ENCODE results near the gene ITSN1.

Gene ITSN1

GRCh38 chr21:33942426-33942825 lies 300.1 kb downstream of the ITSN1 start:
- Histone ChIP-seq H3K36me3 (ENCODE audit: control insufficient read depth in 1 of 2, insufficient read depth in 2 of 2, low read length in 2 of 2) (no peaks in the 10 kb centered on the region), H4K8ac (ENCODE audit: low read depth, low read length) (no peak overlapping the region), H3K27me3 (ENCODE audit: insufficient read depth, low read length) (no peaks in the 10 kb centered on the region), H2AFZ (ENCODE audit: insufficient read depth, low read length, poor library complexity) (no peak overlapping the region), H2BK5ac (ENCODE audit: low read depth, low read length, poor library complexity) (no peak overlapping the region), H3K4ac (ENCODE audit: low read depth, low read length) (no peak overlapping the region), H3K23ac (ENCODE audit: low read length) (no peak overlapping the region), H3K9ac (ENCODE audit: low read length) (no peak overlapping the region), H3K79me1 (ENCODE audit: low read length) (peaks cover 7% of the 10 kb centered on the region), H4K91ac (ENCODE audit: low read depth, low read length) (no peak overlapping the region), H3K14ac (ENCODE audit: low read length) (no peak overlapping the region), H2BK120ac (ENCODE audit: insufficient read depth, low read length, poor library complexity) (no peak overlapping the region), H3K4me3 (ENCODE audit: low read depth, low read length) (no peak overlapping the region), H4K12ac (ENCODE audit: low read depth, low read length) (no peak overlapping the region), H3K27ac (ENCODE audit: low read depth, low read length) (no peak overlapping the region), H3K79me2 (ENCODE audit: control insufficient read depth, insufficient read depth, low read length, poor library complexity) (no peaks in the 10 kb centered on the region), H2AK5ac (ENCODE audit: low read length) (no peak overlapping the region), H2BK12ac (ENCODE audit: low read length) (no peak overlapping the region), H3K18ac (ENCODE audit: low read length) (no peak overlapping the region), H3K4me1 (ENCODE audit: control insufficient read depth in 1 of 2, insufficient read depth in 2 of 2, low read length in 2 of 2) (peaks cover 4 to 12% of the 10 kb centered on the region in 2 experiments), H3K9me3 (ENCODE audit: insufficient read depth, low read depth, low read length) (no peaks in the 10 kb centered on the region), H3K4me2 (ENCODE audit: low read length) (no peak overlapping the region)
- no peak for DNase-seq

DNA sequence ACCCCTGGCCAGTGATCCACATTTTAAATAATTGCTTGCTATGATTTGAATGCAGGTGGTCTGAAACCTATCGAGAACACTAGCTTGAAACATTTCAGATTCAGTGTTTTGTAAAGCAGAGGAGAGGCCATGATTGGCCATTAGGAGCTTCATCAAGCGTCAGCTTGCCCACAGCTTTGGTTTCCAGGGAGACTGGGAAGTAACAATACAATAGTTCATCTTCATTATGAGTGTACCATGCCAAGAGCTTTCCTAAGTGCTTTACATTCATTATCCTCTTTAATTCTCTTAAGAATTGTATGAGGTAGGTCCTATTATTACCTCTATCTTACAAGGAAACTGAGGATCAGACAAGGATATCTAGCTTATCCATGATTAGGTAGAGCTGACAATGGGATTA lies 301.0 kb downstream of the ITSN1 start:
- Histone ChIP-seq H3K4me2 (ENCODE audit: low read length) (no peak overlapping the region), H2AK5ac (ENCODE audit: low read length) (no peak overlapping the region), H3K23ac (ENCODE audit: low read length) (no peak overlapping the region), H4K8ac (ENCODE audit: low read depth, low read length) (no peak overlapping the region), H3K27me3 (ENCODE audit: insufficient read depth, low read length) (no peaks in the 10 kb centered on the region), H3K14ac (ENCODE audit: low read length) (no peak overlapping the region), H3K27ac (ENCODE audit: low read depth, low read length) (no peak overlapping the region), H4K91ac (ENCODE audit: low read depth, low read length) (no peak overlapping the region), H2BK120ac (ENCODE audit: insufficient read depth, low read length, poor library complexity) (no peak overlapping the region), H3K4me1 (ENCODE audit: control insufficient read depth in 1 of 2, insufficient read depth in 2 of 2, low read length in 2 of 2) (peaks cover 7 to 16% of the 10 kb centered on the region in 2 experiments), H3K79me1 (ENCODE audit: low read length) (peaks cover 13% of the 10 kb centered on the region), H2BK12ac (ENCODE audit: low read length) (no peak overlapping the region), H3K4me3 (ENCODE audit: low read depth, low read length) (no peak overlapping the region), H2BK5ac (ENCODE audit: low read depth, low read length, poor library complexity) (no peak overlapping the region), H4K12ac (ENCODE audit: low read depth, low read length) (no peak overlapping the region), H3K4ac (ENCODE audit: low read depth, low read length) (no peak overlapping the region), H3K18ac (ENCODE audit: low read length) (no peak overlapping the region), H3K79me2 (ENCODE audit: control insufficient read depth, insufficient read depth, low read length, poor library complexity) (no peaks in the 10 kb centered on the region), H3K36me3 (ENCODE audit: control insufficient read depth in 1 of 2, insufficient read depth in 2 of 2, low read length in 2 of 2) (no peaks in the 10 kb centered on the region), H3K9me3 (ENCODE audit: insufficient read depth, low read depth, low read length) (no peaks in the 10 kb centered on the region), H2AFZ (ENCODE audit: insufficient read depth, low read length, poor library complexity) (no peak overlapping the region), H3K9ac (ENCODE audit: low read length) (no peak overlapping the region)
- WGBS (ENCODE audit: extremely low coverage, insufficient coverage, insufficient read length) = no CpG with 5 or more reads among the region's 2 CpGs
- DNase-seq = peak in 1 of 2 donors; percentile 2

- H3K79me2 ChIP-seq (ENCODE audit: control insufficient read depth, insufficient read depth, low read length, poor library complexity) = no peaks in the 10 kb centered on the region
- H3K4me3 ChIP-seq (ENCODE audit: low read depth, low read length) = no peak overlapping the region
- H3K9ac ChIP-seq (ENCODE audit: low read length) = no peak overlapping the region
- peaks cover 16 to 25% of the 10 kb centered on the region in 2 experiments for H3K4me1 ChIP-seq (ENCODE audit: control insufficient read depth in 1 of 2, insufficient read depth in 2 of 2, low read length in 2 of 2)
- no peak overlapping the region for H2BK5ac ChIP-seq (ENCODE audit: low read depth, low read length, poor library complexity)
- no peak overlapping the region for H3K4me2 ChIP-seq (ENCODE audit: low read length)
- no peaks in the 10 kb centered on the region for H3K36me3 ChIP-seq (ENCODE audit: control insufficient read depth in 1 of 2, insufficient read depth in 2 of 2, low read length in 2 of 2)
- H3K4ac ChIP-seq (ENCODE audit: low read depth, low read length) = no peak overlapping the region
- H2BK120ac ChIP-seq (ENCODE audit: insufficient read depth, low read length, poor library complexity) = no peak overlapping the region
- no peak for DNase-seq
- H4K8ac ChIP-seq (ENCODE audit: low read depth, low read length) = no peak overlapping the region
- no peak overlapping the region for H2BK12ac ChIP-seq (ENCODE audit: low read length)
- no peak overlapping the region for H2AK5ac ChIP-seq (ENCODE audit: low read length)
- H3K9me3 ChIP-seq (ENCODE audit: insufficient read depth, low read depth, low read length) = no peaks in the 10 kb centered on the region
- H3K27ac ChIP-seq (ENCODE audit: low read depth, low read length) = no peak overlapping the region
- H3K23ac ChIP-seq (ENCODE audit: low read length) = no peak overlapping the region
- H3K79me1 ChIP-seq (ENCODE audit: low read length) = peaks cover 22% of the 10 kb centered on the region
- no peak overlapping the region for H4K91ac ChIP-seq (ENCODE audit: low read depth, low read length)
- H3K14ac ChIP-seq (ENCODE audit: low read length) = no peak overlapping the region
- H4K12ac ChIP-seq (ENCODE audit: low read depth, low read length) = no peak overlapping the region
- H3K18ac ChIP-seq (ENCODE audit: low read length) = no peak overlapping the region
- H2AFZ ChIP-seq (ENCODE audit: insufficient read depth, low read length, poor library complexity) = no peak overlapping the region
- no peaks in the 10 kb centered on the region for H3K27me3 ChIP-seq (ENCODE audit: insufficient read depth, low read length)
- WGBS (ENCODE audit: extremely low coverage, insufficient coverage, insufficient read length) = no CpG with 5 or more reads among the region's 1 CpG
Observed at GRCh38 chr21:33944185-33944763, 302.0 kb downstream of the ITSN1 start.

- no peak overlapping the region for H2AK5ac ChIP-seq (ENCODE audit: low read length)
- H3K36me3 ChIP-seq (ENCODE audit: control insufficient read depth in 1 of 2, insufficient read depth in 2 of 2, low read length in 2 of 2) = no peaks in the 10 kb centered on the region
- H3K18ac ChIP-seq (ENCODE audit: low read length) = no peak overlapping the region
- H3K79me1 ChIP-seq (ENCODE audit: low read length) = peaks cover 29% of the 10 kb centered on the region
- H4K8ac ChIP-seq (ENCODE audit: low read depth, low read length) = no peak overlapping the region
- no peak overlapping the region for H3K9ac ChIP-seq (ENCODE audit: low read length)
- no peak overlapping the region for H2BK120ac ChIP-seq (ENCODE audit: insufficient read depth, low read length, poor library complexity)
- peaks cover 16 to 24% of the 10 kb centered on the region in 2 experiments for H3K4me1 ChIP-seq (ENCODE audit: control insufficient read depth in 1 of 2, insufficient read depth in 2 of 2, low read length in 2 of 2)
- no peak overlapping the region for H3K4me3 ChIP-seq (ENCODE audit: low read depth, low read length)
- H3K27me3 ChIP-seq (ENCODE audit: insufficient read depth, low read length) = no peaks in the 10 kb centered on the region
- H3K4me2 ChIP-seq (ENCODE audit: low read length) = no peak overlapping the region
- H3K27ac ChIP-seq (ENCODE audit: low read depth, low read length) = no peak overlapping the region
- no peak overlapping the region for H3K14ac ChIP-seq (ENCODE audit: low read length)
- H3K23ac ChIP-seq (ENCODE audit: low read length) = no peak overlapping the region
- no peak overlapping the region for H2BK12ac ChIP-seq (ENCODE audit: low read length)
- H4K12ac ChIP-seq (ENCODE audit: low read depth, low read length) = no peak overlapping the region
- peak; percentile 48 to 58 for DNase-seq
- no peaks in the 10 kb centered on the region for H3K79me2 ChIP-seq (ENCODE audit: control insufficient read depth, insufficient read depth, low read length, poor library complexity)
- no peak overlapping the region for H2AFZ ChIP-seq (ENCODE audit: insufficient read depth, low read length, poor library complexity)
- H3K4ac ChIP-seq (ENCODE audit: low read depth, low read length) = no peak overlapping the region
- WGBS (ENCODE audit: extremely low coverage, insufficient coverage, insufficient read length) = no CpG with 5 or more reads among the region's 2 CpGs
- no peak overlapping the region for H2BK5ac ChIP-seq (ENCODE audit: low read depth, low read length, poor library complexity)
- H3K9me3 ChIP-seq (ENCODE audit: insufficient read depth, low read depth, low read length) = peaks cover 2% of the 10 kb centered on the region
- no peak overlapping the region for H4K91ac ChIP-seq (ENCODE audit: low read depth, low read length)
Observed at GRCh38 chr21:33945652-33946270, 303.5 kb downstream of the ITSN1 start.
